ENCODE data around the gene LYPD8.
"Not testable (repeated sequence)": the region's sequence is repeated elsewhere in the genome, so short reads cannot be mapped to it uniquely, and the experiment has no call there.

LYPD8 gene

GRCh38 chr1:248755517-248755916, at the start of gene LYPD8:
TSS of gene LYPD8 (minus strand) at chr1:248755759. CDS start at chr1:248751081, 4,678 bp downstream.
- no peak within 1 kb of the TSS for H3K4me3 ChIP-seq (ENCODE audit: control insufficient read depth, low read depth, low read length)
- DNase-seq (ENCODE audit: low read depth) = no peak
- no peak for TF ChIP-seq CTCF (conservative IDR thresholded peaks at IDR 0.05; ENCODE audit: control insufficient read depth, insufficient read depth, low read depth, low read length)

GRCh38 chr1:248804771-248805681, 49.5 kb upstream of the LYPD8 start:
- DNase-seq (ENCODE audit: low read depth) = no peak
- no peak for TF ChIP-seq CTCF (conservative IDR thresholded peaks at IDR 0.05; ENCODE audit: control insufficient read depth, insufficient read depth, low read depth, low read length)
- H3K4me3 ChIP-seq (ENCODE audit: control insufficient read depth, low read depth, low read length) = no peak overlapping the region

- DNase-seq (ENCODE audit: low read depth); H3K4me3 ChIP-seq (ENCODE audit: control insufficient read depth, low read depth, low read length): not testable (repeated sequence)
Observed at GRCh38 chr1:248803501-248803900, 47.9 kb upstream of the LYPD8 start.

- no peak for TF ChIP-seq CTCF (conservative IDR thresholded peaks at IDR 0.05; ENCODE audit: control insufficient read depth, insufficient read depth, low read depth, low read length)
- no peak for DNase-seq (ENCODE audit: low read depth)
- H3K4me3 ChIP-seq (ENCODE audit: control insufficient read depth, low read depth, low read length) = no peak overlapping the region
Observed at GRCh38 chr1:248802454-248802853, 46.9 kb upstream of the LYPD8 start.

GRCh38 chr1:248800459-248800858, 44.9 kb upstream of the LYPD8 start:
- DNase-seq (ENCODE audit: low read depth) = no peak
- TF ChIP-seq CTCF (conservative IDR thresholded peaks at IDR 0.05; ENCODE audit: control insufficient read depth, insufficient read depth, low read depth, low read length) = no peak
- no peak overlapping the region for H3K4me3 ChIP-seq (ENCODE audit: control insufficient read depth, low read depth, low read length)

- TF ChIP-seq CTCF (conservative IDR thresholded peaks at IDR 0.05; ENCODE audit: control insufficient read depth, insufficient read depth, low read depth, low read length) = no peak
- no peak overlapping the region for H3K4me3 ChIP-seq (ENCODE audit: control insufficient read depth, low read depth, low read length)
- no peak for DNase-seq (ENCODE audit: low read depth)
Observed at GRCh38 chr1:248798791-248799190, 43.2 kb upstream of the LYPD8 start.

- DNase-seq (ENCODE audit: low read depth) = not testable (repeated sequence)
Observed at GRCh38 chr1:248794663-248795062, 39.1 kb upstream of the LYPD8 start.

GRCh38 chr1:248793592-248793991, 38.0 kb upstream of the LYPD8 start:
- no peak overlapping the region for H3K4me3 ChIP-seq (ENCODE audit: control insufficient read depth, low read depth, low read length)
- DNase-seq (ENCODE audit: low read depth) = no peak
- TF ChIP-seq CTCF (conservative IDR thresholded peaks at IDR 0.05; ENCODE audit: control insufficient read depth, insufficient read depth, low read depth, low read length) = no peak

More at GRCh38 chr1:248794663-248795062, 39.1 kb upstream of the LYPD8 start:
- H3K4me3 ChIP-seq (ENCODE audit: control insufficient read depth, low read depth, low read length) = not testable (repeated sequence)

Measured in fibroblast of mammary gland (primary cell).